GM12873 (cell line): Measurements from ENCODE around the gene ATG4A.

Source experiments
- TF ChIP-seq, protein P1 (sequence below): IDR thresholded peaks from 2 replicates; pipeline ENCODE4 v1.5.1; 2012; ENCODE audit warnings: low read depth, mild to moderate bottlenecking, moderate library complexity, low read length, control low read depth; ENCODE audit not compliant: insufficient read depth; ENCODE audit errors: missing control alignments

Gene ATG4A

DNA sequence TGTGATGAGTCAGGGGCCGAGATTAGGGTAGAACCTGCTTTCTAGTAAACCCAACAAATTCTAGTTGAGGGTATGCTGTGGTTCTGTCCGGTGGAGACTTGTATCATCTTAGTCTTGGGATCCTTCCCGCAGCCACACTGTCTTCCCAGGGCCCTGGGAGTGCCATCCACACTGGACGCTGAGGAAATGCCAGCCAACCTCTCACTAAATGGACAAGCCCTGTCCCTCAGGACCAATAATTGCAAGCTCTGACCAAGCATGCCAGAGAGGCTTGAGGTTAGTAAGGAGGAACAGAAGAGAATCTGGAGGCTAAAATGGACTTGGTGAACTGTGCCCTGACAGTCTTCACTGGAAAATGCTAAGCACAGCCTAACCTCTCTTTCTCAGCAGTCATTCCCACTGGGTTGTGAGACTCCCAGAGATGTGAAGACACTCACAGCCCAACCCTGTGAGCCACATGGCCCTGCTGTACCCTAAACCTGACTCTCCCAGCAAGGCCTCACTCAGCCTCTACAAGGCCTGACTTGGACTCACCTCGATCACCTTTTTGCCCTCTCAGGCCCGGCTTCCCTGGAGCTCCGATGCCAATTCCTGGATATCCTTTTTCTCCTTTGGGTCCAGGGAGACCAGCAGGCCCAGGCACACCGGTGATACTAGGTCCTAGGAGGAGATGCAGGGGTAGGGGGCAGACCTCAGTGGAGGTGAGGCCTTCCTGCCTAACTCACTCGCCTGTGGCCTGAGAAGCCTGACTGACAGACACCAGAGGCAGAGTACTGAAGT is 77.6 kb downstream of the ATG4A start:
- TF ChIP-seq, protein P1, sequence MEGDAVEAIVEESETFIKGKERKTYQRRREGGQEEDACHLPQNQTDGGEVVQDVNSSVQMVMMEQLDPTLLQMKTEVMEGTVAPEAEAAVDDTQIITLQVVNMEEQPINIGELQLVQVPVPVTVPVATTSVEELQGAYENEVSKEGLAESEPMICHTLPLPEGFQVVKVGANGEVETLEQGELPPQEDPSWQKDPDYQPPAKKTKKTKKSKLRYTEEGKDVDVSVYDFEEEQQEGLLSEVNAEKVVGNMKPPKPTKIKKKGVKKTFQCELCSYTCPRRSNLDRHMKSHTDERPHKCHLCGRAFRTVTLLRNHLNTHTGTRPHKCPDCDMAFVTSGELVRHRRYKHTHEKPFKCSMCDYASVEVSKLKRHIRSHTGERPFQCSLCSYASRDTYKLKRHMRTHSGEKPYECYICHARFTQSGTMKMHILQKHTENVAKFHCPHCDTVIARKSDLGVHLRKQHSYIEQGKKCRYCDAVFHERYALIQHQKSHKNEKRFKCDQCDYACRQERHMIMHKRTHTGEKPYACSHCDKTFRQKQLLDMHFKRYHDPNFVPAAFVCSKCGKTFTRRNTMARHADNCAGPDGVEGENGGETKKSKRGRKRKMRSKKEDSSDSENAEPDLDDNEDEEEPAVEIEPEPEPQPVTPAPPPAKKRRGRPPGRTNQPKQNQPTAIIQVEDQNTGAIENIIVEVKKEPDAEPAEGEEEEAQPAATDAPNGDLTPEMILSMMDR = no peak

DNA sequence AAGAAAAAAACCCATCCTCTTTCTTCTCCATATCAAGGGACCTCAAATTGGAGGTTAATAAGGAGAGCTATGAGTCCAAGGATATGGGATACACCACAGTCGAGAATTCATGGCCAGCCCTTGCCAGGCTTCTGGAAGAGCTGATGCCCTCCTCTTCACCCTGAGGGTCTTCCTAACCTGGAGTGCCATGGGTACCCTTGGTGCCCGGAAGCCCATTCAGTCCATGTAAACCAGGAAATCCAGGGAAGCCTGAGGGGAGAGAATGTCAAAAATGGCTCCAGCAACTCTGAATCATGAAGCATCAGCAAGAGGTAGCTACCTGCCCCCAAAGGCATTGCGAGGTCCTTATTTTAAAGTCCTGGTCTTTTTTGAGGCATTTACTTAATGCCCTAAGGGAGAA is 78.2 kb downstream of the ATG4A start:
- TF ChIP-seq, protein P1 = no peak

DNA sequence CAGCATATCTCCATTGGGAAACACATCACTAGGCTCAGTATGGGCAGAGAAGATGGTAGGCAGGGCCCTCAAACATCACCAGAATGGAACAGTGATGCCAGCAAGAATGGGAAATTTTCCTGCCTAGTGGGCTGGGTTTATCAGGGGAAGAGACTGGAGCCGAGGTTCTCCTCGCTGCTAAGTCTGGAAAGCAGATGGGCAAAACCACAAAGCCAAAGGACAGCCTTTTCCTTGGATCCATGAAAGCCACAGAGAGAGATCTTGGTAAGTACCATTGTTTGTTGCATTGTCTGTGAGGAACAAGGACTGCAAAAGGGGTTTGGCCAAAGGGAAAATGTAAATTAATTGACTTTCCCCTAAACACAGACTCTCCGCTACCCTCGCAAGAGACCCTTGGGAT is 80.1 kb downstream of the ATG4A start:
- TF ChIP-seq, protein P1 = no peak

DNA sequence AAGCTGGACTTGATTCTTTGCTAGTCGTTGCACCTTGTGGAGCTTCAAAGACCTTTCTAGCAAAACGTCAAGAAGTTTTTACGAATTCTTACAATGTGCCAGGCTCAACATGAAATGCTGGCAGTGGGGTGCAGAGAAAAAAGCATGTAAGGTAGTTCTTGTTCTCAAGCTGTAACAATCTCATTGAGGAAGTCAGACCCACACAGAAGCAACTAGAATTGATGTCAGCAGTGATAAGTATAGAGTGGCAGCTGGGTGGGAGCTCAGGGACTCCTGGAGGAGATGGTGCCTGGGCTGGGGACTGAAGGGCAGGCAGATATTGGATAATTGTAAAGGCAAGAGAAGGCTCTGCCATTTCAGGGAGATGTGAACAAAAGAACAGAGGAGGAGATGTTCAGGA is 82.3 kb downstream of the ATG4A start:
- TF ChIP-seq, protein P1 = no peak

DNA sequence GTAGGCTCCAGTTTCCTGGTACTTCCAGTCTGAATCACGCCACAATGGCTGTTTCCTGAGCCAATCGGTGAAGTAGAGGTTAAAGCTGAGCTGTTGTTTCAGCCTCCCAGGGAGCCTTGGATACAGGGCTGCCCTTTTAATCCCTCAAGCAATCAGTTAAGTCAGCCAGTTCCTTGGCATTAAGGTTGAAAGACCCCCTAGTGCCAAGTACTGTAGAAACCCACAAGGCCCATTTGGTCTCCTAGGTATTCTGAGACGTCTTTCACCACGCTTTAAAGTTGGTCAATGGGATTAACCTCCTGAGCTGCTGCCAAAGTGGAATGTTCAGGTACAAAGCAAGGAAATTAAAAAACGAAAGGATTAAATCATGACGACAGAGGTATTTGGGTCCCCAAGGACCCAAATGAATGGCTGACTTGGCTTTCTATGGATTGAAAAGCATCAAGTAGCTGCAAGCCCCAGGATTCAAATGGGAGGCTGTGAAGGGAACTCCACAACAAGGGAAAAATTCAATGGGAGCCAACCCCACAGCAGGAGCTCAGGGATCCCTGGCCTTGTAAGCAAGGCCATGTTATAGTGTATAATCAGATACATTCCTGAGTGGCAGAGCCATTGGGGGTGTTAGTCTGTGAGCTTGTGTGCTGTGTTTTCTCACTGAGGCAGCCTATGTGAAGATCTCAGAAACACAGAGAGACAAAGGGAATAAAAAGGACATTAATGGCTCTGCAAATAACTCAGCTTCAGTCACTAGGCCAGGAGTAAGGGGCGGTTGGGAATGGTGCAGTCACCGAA is 86.0 kb downstream of the ATG4A start:
- TF ChIP-seq, protein P1 = no peak

DNA sequence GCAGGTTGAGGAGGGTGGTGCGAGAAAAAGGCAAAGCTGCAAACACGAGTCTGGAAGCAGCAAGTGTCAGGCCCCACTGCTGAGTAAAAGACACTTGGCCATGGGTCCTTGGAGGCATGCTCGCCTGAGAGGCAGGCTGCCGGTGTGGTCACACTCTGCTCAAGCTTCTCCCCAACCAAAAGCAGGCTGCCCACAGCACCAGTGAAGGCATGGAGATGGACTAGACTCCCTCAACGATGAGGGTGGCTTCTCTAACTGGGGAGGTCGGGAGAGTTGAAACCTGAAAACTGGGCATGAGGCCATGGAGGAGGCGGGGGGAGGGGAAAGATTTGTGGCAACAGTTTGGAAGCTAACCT is 86.5 kb downstream of the ATG4A start:
- TF ChIP-seq, protein P1 = no peak

DNA sequence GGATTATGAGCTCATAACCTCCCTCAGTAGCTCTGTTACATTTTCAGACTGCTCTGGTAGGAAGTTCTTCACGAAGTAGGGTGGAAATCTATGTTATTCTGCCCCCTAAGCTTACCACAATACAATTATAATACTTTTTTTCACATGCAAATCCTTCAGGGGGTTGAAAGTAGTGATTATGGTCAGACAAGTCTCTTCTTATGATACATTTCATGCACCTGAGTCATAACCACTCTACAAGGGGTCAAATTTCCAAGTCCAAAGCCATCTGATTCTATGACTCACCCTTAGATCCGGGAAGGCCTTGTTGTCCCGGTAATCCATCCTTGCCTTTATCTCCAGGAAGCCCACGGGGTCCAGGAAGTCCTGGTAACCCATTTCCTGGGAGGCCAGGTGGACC is 95.2 kb downstream of the ATG4A start:
- TF ChIP-seq, protein P1 = no peak
